ENCODE results near the gene PHF21B.

GRCh38 chr22:45034156-45034555 lies 24.4 kb upstream of the PHF21B start:
- TF ChIP-seq KLF16 (tag by site-specific recombination; IDR thresholded peaks at IDR 0.05) (no peak), ZNF513 (tag by site-specific recombination; IDR thresholded peaks at IDR 0.05) (no peak), WT1 (tag by site-specific recombination; IDR thresholded peaks at IDR 0.05) (no peak), OVOL3 (tag by site-specific recombination; IDR thresholded peaks at IDR 0.05) (no peak), KLF10 (tag by site-specific recombination; IDR thresholded peaks at IDR 0.05) (no peak), CTCF (tag by site-specific recombination; IDR thresholded peaks at IDR 0.05) (no peak), ZSCAN4 (tag by site-specific recombination; IDR thresholded peaks at IDR 0.05) (no peak), ZBTB17 (tag by site-specific recombination; IDR thresholded peaks at IDR 0.05) (no peak), AEBP2 (tag by site-specific recombination; IDR thresholded peaks at IDR 0.05; ENCODE audit: borderline replicate concordance) (no peak)

All from HEK293 (cell line).